ENCODE measurements around the gene TSPOAP1.

Gene TSPOAP1

DNA sequence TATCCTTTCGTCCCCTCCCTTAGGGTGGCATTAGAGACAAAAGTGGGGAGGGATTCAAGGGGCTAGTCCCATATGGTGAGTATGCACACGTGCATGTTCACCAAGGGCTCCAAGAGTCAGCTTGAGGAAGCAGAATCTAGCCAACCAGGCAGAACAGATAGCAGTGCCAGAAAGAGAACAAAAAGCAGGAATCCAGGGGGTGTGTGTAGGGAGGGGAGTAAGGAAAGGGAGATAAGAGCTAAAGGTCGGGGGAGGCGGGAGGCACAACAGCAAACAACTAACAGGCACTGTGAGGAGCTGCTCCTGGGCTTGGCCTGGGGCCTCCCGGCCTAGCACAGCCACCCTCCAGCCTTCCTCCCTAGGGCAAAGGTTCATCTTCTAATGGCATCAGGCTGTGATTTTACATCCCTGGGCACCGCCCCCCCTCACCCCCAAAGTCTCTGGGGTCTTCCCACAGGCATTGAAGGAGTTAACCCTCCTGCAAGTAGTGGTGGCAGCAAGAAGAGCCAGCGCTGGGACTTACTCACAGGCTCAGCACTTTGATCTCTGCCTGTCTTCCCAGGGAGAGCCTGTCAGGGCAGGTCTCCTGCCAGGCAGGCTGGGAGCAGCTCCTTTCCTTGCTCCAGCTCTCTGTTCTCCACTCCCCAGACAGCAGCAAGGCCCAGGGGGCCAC is 35.8 kb upstream of the TSPOAP1 start:
- CTCF ChIA-PET = interaction anchor here (0.7 to 3.1 kb wide), 12 partner anchors 9 to 118 kb away, joined by 3 to 13 read pairs (median 4); partner anchors contain the start of gene RNF43
- TF ChIP-seq, protein P1, sequence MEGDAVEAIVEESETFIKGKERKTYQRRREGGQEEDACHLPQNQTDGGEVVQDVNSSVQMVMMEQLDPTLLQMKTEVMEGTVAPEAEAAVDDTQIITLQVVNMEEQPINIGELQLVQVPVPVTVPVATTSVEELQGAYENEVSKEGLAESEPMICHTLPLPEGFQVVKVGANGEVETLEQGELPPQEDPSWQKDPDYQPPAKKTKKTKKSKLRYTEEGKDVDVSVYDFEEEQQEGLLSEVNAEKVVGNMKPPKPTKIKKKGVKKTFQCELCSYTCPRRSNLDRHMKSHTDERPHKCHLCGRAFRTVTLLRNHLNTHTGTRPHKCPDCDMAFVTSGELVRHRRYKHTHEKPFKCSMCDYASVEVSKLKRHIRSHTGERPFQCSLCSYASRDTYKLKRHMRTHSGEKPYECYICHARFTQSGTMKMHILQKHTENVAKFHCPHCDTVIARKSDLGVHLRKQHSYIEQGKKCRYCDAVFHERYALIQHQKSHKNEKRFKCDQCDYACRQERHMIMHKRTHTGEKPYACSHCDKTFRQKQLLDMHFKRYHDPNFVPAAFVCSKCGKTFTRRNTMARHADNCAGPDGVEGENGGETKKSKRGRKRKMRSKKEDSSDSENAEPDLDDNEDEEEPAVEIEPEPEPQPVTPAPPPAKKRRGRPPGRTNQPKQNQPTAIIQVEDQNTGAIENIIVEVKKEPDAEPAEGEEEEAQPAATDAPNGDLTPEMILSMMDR (IDR thresholded peaks at IDR 0.05; ENCODE audit: control extremely low read depth, extremely low read depth, low read depth, missing control alignments) = no peak
- POLR2A ChIA-PET = no interaction called here
- DNase-seq (ENCODE audit: extremely low spot score) = no peak

DNA sequence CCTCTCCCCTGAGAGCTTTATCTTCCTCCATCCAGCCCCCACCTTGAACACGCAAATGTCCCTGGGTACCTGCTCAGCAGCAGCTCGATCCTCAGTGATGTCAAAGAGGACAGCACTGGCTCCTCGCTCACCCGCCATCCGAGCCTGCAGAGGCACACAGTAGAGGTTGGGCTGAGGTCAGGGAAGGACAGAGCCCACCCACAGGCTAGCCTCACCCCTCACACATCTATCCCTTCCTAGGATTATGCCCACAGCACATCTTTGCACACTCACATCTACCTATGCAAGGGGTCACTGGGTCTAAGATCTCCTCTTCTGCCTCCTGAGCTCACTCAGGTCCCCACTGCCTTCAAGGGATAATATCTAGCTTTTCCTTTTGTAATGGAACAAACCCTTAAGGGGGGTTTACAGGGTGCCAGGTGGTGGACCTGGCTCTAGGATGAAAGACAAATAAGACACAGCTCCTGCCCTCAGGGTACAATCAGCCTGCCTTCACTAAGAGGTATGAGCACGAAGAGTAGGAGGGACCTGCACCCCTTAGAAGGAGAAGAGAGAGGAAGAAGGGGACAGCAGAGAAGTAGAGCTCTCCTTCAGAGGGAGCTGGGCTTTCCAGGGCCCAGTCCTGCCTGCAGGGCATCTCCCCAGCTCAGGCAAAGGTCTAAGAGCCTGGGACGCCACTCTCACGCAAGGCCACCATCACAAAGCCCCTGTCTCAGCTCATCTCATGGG is 35.0 kb upstream of the TSPOAP1 start:
- CTCF ChIA-PET = interaction anchor here (0.7 to 3.1 kb wide), 12 partner anchors 9 to 119 kb away, joined by 3 to 13 read pairs (median 4); partner anchors contain the start of genes RNF43 and SUPT4H1
- no peak for DNase-seq (ENCODE audit: extremely low spot score)
- POLR2A ChIA-PET = interaction anchor here (1.0 kb wide), 1 partner anchor 12 kb away, joined by 3 read pairs; the partner anchor contains the start of gene SUPT4H1

DNA sequence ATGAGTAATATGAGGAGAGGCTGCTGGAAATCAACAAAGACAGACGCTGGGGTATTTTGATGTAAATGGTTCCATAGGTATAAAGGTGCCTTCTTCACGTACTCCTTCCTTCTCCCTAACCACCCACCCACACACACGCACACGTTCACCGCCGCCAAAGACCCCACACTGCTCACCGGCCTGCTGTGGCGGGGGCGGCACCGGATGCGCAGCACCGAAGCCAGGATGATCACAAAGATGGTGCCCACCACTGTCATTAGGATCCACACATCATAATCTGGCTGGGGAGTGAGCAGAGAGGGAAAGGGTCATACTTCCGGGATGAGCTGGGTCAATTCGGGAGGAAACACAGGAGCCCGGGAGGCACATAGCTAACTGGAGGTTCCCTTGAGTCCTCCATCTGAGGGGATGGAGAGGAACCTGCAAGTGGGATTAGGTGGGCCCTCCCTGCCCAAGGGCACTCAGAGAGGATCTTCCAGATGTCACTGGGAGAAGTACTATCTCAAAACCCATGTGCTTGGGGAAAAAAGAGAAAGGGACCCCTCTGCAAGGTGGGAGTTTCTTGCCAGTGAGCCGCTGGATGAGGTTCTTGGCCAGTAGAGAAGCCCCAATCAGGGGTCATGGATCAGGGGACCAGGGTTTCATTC is 33.9 kb upstream of the TSPOAP1 start:
- no peak for DNase-seq (ENCODE audit: extremely low spot score)
- CTCF ChIA-PET = interaction anchor here (1.1 to 3.1 kb wide), 9 partner anchors 10 to 55 kb away, joined by 3 to 13 read pairs (median 5); partner anchors contain the start of genes RNF43 and SUPT4H1
- TF ChIP-seq, protein P1 (IDR thresholded peaks at IDR 0.05; ENCODE audit: control extremely low read depth, extremely low read depth, low read depth, missing control alignments) = no peak
- POLR2A ChIA-PET = interaction anchor here (1.0 kb wide), 1 partner anchor 10 kb away, joined by 3 read pairs; the partner anchor contains the start of gene SUPT4H1

More for the DNA sequence above, 35.0 kb upstream of the TSPOAP1 start:
- TF ChIP-seq, protein P1 (IDR thresholded peaks at IDR 0.05; ENCODE audit: control extremely low read depth, extremely low read depth, low read depth, missing control alignments) = no peak

DNA sequence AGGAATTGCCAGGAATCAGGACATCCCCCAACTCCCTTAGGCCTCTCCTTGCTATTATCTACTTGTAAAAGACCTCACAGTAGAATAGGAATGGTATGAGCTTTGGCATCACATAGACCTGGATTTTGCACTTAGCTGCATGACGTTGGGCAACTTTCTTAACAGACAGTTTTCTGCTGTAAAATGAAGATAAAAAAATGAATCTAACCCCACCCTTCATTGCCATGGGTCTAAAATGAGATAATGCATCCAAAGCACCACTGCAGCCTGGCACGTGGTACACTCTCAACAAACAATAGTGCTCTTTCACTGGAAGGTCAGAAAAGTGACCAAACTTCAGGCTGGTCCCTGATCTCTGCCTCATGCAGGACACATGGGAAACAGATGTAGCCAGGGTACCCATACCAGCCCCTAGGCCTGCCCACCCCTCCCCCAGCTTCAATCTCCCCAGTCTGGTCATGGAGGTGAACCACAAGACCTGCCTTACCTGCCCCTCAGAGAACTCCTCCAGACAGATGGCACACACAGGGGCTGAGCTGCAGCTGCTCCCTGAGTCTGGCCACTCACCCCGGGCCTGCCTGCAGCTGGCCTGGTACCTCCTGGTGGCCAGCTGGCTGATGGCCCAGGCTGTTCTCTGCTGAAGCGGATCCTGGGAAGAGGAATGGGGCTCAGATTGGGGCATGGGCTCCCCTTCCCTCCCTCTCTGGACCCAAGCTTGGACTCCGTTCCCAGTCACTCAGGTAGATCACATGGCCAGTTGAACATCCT is 31.9 kb upstream of the TSPOAP1 start:
- CTCF ChIA-PET = interaction anchor here (0.8 to 1.8 kb wide), 3 partner anchors 9 to 43 kb away, joined by 3 to 5 read pairs (median 5); partner anchors contain the start of gene SUPT4H1

DNA sequence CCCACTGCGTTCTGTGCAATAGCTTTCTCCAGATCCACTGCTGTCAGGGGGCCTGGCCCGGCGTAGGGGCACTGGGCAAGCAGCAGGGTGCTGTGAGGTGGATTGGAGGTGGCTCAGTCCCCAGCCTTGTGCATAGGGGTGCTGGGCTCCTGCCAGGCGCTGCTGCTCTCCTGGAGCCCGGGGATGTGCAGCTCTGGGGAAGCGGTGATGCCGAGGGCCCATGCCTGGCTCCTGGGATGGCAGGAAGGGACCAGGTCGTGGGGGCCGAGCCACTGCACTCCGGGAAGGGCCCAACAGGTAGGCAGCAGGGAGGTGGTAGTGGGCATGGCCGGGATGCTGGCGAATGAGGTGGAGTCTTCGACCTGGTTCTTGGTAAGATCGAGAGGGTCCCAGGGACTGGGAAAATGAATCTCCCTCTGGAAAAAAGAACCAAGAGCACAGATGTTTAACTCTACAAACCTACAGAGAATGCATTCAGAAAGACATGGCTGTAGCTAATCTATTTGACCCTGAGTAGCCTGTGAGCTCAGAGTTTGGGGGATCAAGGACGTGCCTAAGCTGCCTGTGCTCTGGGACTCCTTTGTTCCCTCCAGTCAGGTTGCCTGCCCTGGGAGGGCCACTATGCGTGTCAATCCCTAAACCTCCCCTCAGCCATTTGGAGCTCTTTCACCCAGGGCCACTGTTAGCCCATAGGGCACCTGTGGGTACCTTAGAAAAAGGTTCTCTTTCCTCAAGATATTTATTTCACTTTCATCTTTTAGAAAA is 30.0 kb upstream of the TSPOAP1 start:
- no peak for DNase-seq (ENCODE audit: extremely low spot score)
- TF ChIP-seq, protein P1 (IDR thresholded peaks at IDR 0.05; ENCODE audit: control extremely low read depth, extremely low read depth, low read depth, missing control alignments) = no peak
- ChIA-PET POLR2A (no interaction called here), CTCF (interaction anchor here (1.1 to 1.7 kb wide), 3 partner anchors 10 to 59 kb away, joined by 3 to 4 read pairs (median 4); partner anchors contain the start of gene RNF43)

More for the DNA sequence above, 31.9 kb upstream of the TSPOAP1 start:
- no peak for DNase-seq (ENCODE audit: extremely low spot score)
- POLR2A ChIA-PET = no interaction called here
- TF ChIP-seq, protein P1 (IDR thresholded peaks at IDR 0.05; ENCODE audit: control extremely low read depth, extremely low read depth, low read depth, missing control alignments) = no peak

Measured in GM10248 (cell line).